ENCODE measurements around the gene ZNF217.
"Not testable (repeated sequence)": the region's sequence is repeated elsewhere in the genome, so short reads cannot be mapped to it uniquely, and the experiment has no call there.

Gene ZNF217

GRCh38 chr20:53565254-53565653 lies 28.4 kb downstream of the ZNF217 start:
- no peak for FAIRE-seq
- no peak for TF ChIP-seq CTCF (IDR thresholded peaks at IDR 0.05; ENCODE audit: insufficient read depth, missing control alignments)

GRCh38 chr20:53562104-53562764 lies 31.4 kb downstream of the ZNF217 start:
- not testable (repeated sequence) for FAIRE-seq; DNase-seq (ENCODE audit: insufficient read length, low spot score)

More at GRCh38 chr20:53565254-53565653, 28.4 kb downstream of the ZNF217 start:
- no peak for DNase-seq (ENCODE audit: insufficient read length, low spot score)

GRCh38 chr20:53561505-53561904 lies 32.1 kb downstream of the ZNF217 start:
- DNase-seq (ENCODE audit: insufficient read length, low spot score) = no peak
- FAIRE-seq = no peak
- no peak for TF ChIP-seq CTCF (IDR thresholded peaks at IDR 0.05; ENCODE audit: insufficient read depth, missing control alignments)

GRCh38 chr20:53559816-53560215 lies 33.8 kb downstream of the ZNF217 start:
- DNase-seq (ENCODE audit: insufficient read length, low spot score) (no peak), FAIRE-seq (no peak)
- TF ChIP-seq CTCF (IDR thresholded peaks at IDR 0.05; ENCODE audit: insufficient read depth, missing control alignments) = no peak

- DNase-seq (ENCODE audit: insufficient read length, low spot score) (no peak), FAIRE-seq (no peak)
- no peak for TF ChIP-seq CTCF (IDR thresholded peaks at IDR 0.05; ENCODE audit: insufficient read depth, missing control alignments)
These were observed 36.5 kb downstream of the ZNF217 start for GRCh38 chr20:53557130-53557529.

- no peak for FAIRE-seq
- no peak for DNase-seq (ENCODE audit: insufficient read length, low spot score)
- no peak for TF ChIP-seq CTCF (IDR thresholded peaks at IDR 0.05; ENCODE audit: insufficient read depth, missing control alignments)
These were observed 37.3 kb downstream of the ZNF217 start for GRCh38 chr20:53556267-53556897.

- DNase-seq (ENCODE audit: insufficient read length, low spot score) (no peak), FAIRE-seq (no peak)
- no peak for TF ChIP-seq CTCF (IDR thresholded peaks at IDR 0.05; ENCODE audit: insufficient read depth, missing control alignments)
These were observed 37.8 kb downstream of the ZNF217 start for GRCh38 chr20:53555816-53556215.

Data from D721Med (cell line).